PFSK-1 (cell line): ENCODE results near the gene HMOX2.

ENCODE experiments used
- POLR2AphosphoS5 ChIP-seq: IDR thresholded peaks from 2 replicates; pipeline ENCODE4 v1.6.1; 2012; ENCODE audit warnings: low read depth, mild to moderate bottlenecking, control low read depth, low read length, moderate library complexity
- SIN3A ChIP-seq: IDR thresholded peaks from 2 replicates; pipeline ENCODE4 v1.6.1; 2012; ENCODE audit warnings: mild to moderate bottlenecking, low read length, moderate library complexity, borderline replicate concordance; ENCODE audit not compliant: insufficient read depth

DNA sequence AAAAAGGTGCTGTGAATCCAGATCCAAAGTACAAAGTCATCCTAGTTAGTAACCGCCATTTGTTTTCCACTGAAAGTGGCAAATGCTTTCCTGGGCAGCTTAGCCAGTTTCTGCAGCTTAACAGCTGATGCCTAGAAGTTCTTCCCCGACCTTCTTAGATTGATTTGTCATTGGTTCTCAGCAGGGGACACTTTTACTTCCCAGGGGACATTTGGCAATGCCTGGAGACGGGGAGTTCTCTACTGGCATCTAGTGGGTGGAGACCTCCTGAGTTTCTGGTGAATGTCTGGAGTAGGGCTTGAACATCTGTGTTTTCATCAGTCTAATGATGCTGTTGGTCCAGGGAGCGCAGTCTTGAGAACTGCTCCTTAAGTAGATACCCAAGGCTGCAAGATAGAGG lies 43.0 kb upstream of the HMOX2 start:
- no peak for TF ChIP-seq POLR2AphosphoS5
- no peak for TF ChIP-seq SIN3A
